K562 (cell line): ENCODE measurements around the gene METTL25B. TPM values are rescaled to one million over a fixed set of nuclear protein-coding genes. Genes with fewer than 3 reads are reported as not detected.

Experiments
- BRF1 ChIP-seq: IDR thresholded peaks from 3 replicates; pipeline ENCODE4 v1.6.1; 2011; ENCODE audit warnings: borderline replicate concordance, mild to moderate bottlenecking; ENCODE audit not compliant: insufficient read length; ENCODE audit errors: extremely low read depth
- DMBX1 ChIP-seq: fragments of 250-450 bp; sonication (Bioruptor Pico); IDR thresholded peaks from 2 replicates; pipeline ENCODE4 v1.8.0; 2022; ENCODE audit warnings: inconsistent platforms, mild to moderate bottlenecking, moderate library complexity, borderline replicate concordance
- GATAD2B ChIP-seq: fragments of 450-650 bp; IDR thresholded peaks from 2 replicates; pipeline ENCODE4 v1.6.1; 2017; ENCODE audit warnings: mild to moderate bottlenecking, borderline replicate concordance
- HDAC1 ChIP-seq, 2 experiments: fragments of 450-650 bp; IDR thresholded peaks; 2 replicates each; pipeline ENCODE4 v1.6.1; 2016 to 2017; ENCODE audit warnings: inconsistent platforms in 1 of 2, mild to moderate bottlenecking in 1 of 2, moderate library complexity in 1 of 2
- HLTF ChIP-seq: fragments of 450-650 bp; IDR thresholded peaks from 2 replicates; pipeline ENCODE4 v1.6.1; 2016
- ILF3 ChIP-seq: fragments of 450-650 bp; IDR thresholded peaks from 2 replicates; pipeline ENCODE4 v1.6.1; 2018; ENCODE audit warnings: antibody characterized with exemption, mild to moderate bottlenecking, moderate library complexity, borderline replicate concordance
- MAX ChIP-seq: sonication (generic); formaldehyde crosslinking; IDR thresholded peaks from 2 replicates; pipeline ENCODE4 v1.9.0; 2022; ENCODE audit warnings: mild to moderate bottlenecking, missing genetic modification reagents
- MLLT1 ChIP-seq, 2 experiments: fragments of 450-650 bp; IDR thresholded peaks; 2 replicates each; pipeline ENCODE4 v1.6.1; 2016
- NR2C2 ChIP-seq, 2 experiments: fragments of 200-800 bp in 1 of 2; sonication (Bioruptor generic) in 1 of 2; sonication (generic) in 1 of 2; formaldehyde crosslinking in 1 of 2; IDR thresholded peaks; 2 replicates each; pipeline versions ENCODE4 v1.6.1 to v1.8.0; 2016 to 2022; ENCODE audit warnings: mild to moderate bottlenecking in 1 of 2, missing compliant biosample characterization in 1 of 2, missing genetic modification characterization in 1 of 2, missing genetic modification reagents in 1 of 2
- PBX2 ChIP-seq, 2 experiments: IDR thresholded peaks in 1 of 2; conservative IDR thresholded peaks in 1 of 2; 2 replicates each; pipeline ENCODE4 v1.6.1; 2016; ENCODE audit warnings: low read depth in 2 of 2, mild to moderate bottlenecking in 1 of 2, missing compliant biosample characterization in 1 of 2, missing genetic modification characterization in 1 of 2, moderate library complexity in 1 of 2
- PTTG1 ChIP-seq: fragments of 450-650 bp; IDR thresholded peaks from 2 replicates; pipeline ENCODE4 v1.6.1; 2016; ENCODE audit warnings: low read depth, mild to moderate bottlenecking, missing genetic modification characterization, missing compliant biosample characterization
- RUNX1 ChIP-seq: sonication (generic); IDR thresholded peaks from 2 replicates; pipeline ENCODE4 v1.6.1; 2016; ENCODE audit warnings: antibody characterized with exemption, low read depth
- SETDB1 ChIP-seq: IDR thresholded peaks from one replicate; pipeline ENCODE4 v1.6.1; 2012; ENCODE audit warnings: low read length, control low read depth, inconsistent platforms
- TAF15 ChIP-seq: fragments of 200-400 bp; formaldehyde crosslinking; IDR thresholded peaks from 2 replicates; pipeline ENCODE4 v1.6.1; 2017; ENCODE audit warnings: mild to moderate bottlenecking, low read depth, low read length, moderate library complexity
- ZBED1 ChIP-seq: IDR thresholded peaks from 2 replicates; pipeline ENCODE4 v1.6.1; 2014
- ZBTB43 ChIP-seq: sonication (generic); formaldehyde crosslinking; IDR thresholded peaks from 2 replicates; pipeline ENCODE4 v1.8.0; 2023; ENCODE audit warnings: mild to moderate bottlenecking, missing genetic modification reagents
- ZNF436 ChIP-seq: fragments of 250-450, 450-650 bp; sonication (Bioruptor Pico); formaldehyde crosslinking; IDR thresholded peaks from 2 replicates; pipeline ENCODE4 v1.7.0; 2020; ENCODE audit warnings: mild to moderate bottlenecking
- ZNF717 ChIP-seq: fragments of 250-450 bp; sonication (Bioruptor Pico); IDR thresholded peaks from 2 replicates; pipeline ENCODE4 v1.5.0; 2021
- ZNF77 ChIP-seq: fragments of 250-450 bp; sonication (Bioruptor Pico); IDR thresholded peaks from 2 replicates; pipeline ENCODE4 v1.5.0; 2020
- polyA plus RNA-seq, 8 experiments: library from polyadenylated mRNA; depleted of rRNA in 4 of 8; stranded (reverse) in 5 of 8; unstranded in 3 of 8; fragments of >200 nt; fragmentation: Nextera tagmentation in 2 of 8; fragmentation: Illumina TruSeq in 1 of 8; extraction: Ambion mirVana in 2 of 8; extraction: Trizol in 1 of 8; gene quantifications; 2 replicates each; pipeline versions ENCODE4 v1.2.1 to v1.2.3, GENCODE V29; 2011 to 2014; ENCODE audit warnings: inconsistent platforms in 1 of 8, missing spikeins in 1 of 8
- total RNA-seq, 7 experiments: library from RNA; depleted of rRNA in 6 of 7; stranded (reverse); fragments of >200 nt in 6 of 7; fragmentation: Illumina TruSeq in 2 of 7; extraction: Trizol in 2 of 7; gene quantifications; 2 replicates each; pipeline versions ENCODE4 v1.2.1 to v1.2.3, GENCODE V29; 2011 to 2021; ENCODE audit warnings: low replicate concordance in 1 of 7

METTL25B gene
- total and polyA plus RNA-seq, 9 of the 15 experiments (the other 6 are each of a cell fraction or from before 2014, with no cell fraction given) = 7.7 to 48.3 (median 33.1) TPM

- TF ChIP-seq PBX2 (CRISPR knock-in tag; IDR thresholded peaks at IDR 0.05; ENCODE audit: low read depth) (no peak), PBX2 (tag; conservative IDR thresholded peaks at IDR 0.05; ENCODE audit: low read depth) (no peak), HLTF (no peak), GATAD2B (no peak), DMBX1 (CRISPR knock-in tag) (no peak), ZBED1 (no peak), ZNF77 (no peak), ZBTB43 (CRISPR knock-in tag) (no peak), ILF3 (no peak), ZNF717 (CRISPR knock-in tag) (no peak), ZNF436 (CRISPR knock-in tag) (no peak), SETDB1 (no peak), RUNX1 (no peak), PTTG1 (tag) (no peak), MLLT1 (IDR thresholded peaks at IDR 0.05) (peak in 1 of 2 experiments; percentile 100; a peak in 2 of 4 replicates), HDAC1 (IDR thresholded peaks at IDR 0.05) (peak in 1 of 2 experiments; percentile 58; a peak in 1 of 4 replicates), MAX (CRISPR knock-in tag) (peak; percentile 96), BRF1 (no peak), NR2C2 (CRISPR knock-in tag; IDR thresholded peaks at IDR 0.05) (peak; percentile 9; the same call in 1 of the 2 replicates), NR2C2 (tag; IDR thresholded peaks at IDR 0.05) (no peak), TAF15 (no peak)
Observed at GRCh38 chr1:156751757-156752481, 23.6 kb downstream of the METTL25B start (continued).
